HT-29 (cell line): Measurements from ENCODE around the gene ZNFX1. TPM values are rescaled to one million over a fixed set of nuclear protein-coding genes. Genes with fewer than 3 reads are reported as not detected.
"Not testable (repeated sequence)": the region's sequence is repeated elsewhere in the genome, so short reads cannot be mapped to it uniquely, and the experiment has no call there.

Experiments used
- DNase-seq: peaks from one replicate; pipeline ENCODE4 v3.0.0-alpha.2; 2015; ENCODE audit warnings: low spot score
- total RNA-seq: library from RNA; depleted of rRNA; stranded (reverse); fragments of >200 nt; shearing (Covaris generic); gene quantifications from 2 replicates; pipeline ENCODE4 v1.2.3, GENCODE V29; 2014; rRNA removed

Gene ZNFX1
- total RNA-seq, result 26.3 and 30.5 TPM in 2 replicates

DNA sequence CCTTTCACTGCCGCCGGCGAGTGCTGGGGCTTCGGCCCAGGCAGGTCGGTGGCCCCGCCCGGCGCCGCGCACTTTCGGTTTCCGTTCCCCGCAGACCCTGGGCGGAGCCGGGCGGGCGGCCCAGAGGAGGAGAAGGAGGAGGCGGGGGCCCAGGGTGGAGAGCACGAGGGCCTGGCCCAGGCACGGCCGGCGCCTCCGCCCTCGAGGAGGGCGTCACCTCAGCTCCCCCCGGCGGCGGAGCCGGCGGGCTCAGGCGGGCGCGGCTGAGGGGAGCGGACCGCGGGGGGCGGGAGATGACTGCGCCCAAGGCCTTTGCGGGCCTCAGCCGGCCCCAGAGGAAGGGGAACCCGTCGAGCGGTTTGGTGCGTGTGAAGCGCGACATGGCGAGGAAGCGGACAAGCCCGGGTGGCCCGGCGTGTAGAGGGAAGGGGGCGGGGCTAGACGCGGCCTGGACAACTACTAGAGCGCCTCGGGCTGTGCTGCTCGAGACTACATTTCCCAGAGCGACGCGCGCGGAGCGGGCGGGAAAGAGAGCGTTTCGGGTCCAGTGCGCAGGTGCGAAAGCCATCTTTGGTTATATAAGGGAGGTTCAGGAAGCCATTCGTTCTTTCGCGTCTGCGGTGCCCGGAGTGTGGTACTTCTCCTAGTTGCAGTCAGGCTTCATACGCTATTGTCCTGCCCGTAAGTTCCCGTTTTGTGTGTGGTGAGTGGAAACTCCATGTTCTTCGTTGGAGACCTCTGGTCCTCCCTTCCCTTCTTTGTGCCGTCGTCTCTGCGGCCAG is at the start of gene ZNFX1:
TSS of gene ZNFX1 (minus strand) at position 22 of the 782 bp plus-strand sequence. CDS start 2,218 bp downstream, outside the sequence.
- DNase-seq, result peak; percentile 100

DNA sequence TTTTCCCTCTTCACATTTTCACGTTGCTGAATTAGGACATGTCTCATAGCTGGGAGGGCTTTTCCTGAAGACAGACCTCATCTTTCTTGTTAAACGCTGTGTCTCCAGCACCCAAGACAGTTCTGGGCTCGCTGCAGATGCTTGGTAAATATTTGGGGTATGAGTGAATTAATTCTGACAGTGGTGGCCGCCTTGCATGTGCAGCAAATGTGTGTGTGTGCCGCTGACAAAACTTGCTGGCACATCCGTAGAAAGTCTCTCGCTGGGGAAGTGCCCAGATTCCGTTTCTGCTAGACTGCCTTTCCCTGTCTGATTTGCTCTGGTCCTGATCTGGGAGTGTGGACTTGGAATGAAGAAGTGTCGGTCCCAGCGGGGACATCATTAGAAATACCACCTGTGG is 48.2 kb upstream of the ZNFX1 start:
- DNase-seq, result no peak

DNA sequence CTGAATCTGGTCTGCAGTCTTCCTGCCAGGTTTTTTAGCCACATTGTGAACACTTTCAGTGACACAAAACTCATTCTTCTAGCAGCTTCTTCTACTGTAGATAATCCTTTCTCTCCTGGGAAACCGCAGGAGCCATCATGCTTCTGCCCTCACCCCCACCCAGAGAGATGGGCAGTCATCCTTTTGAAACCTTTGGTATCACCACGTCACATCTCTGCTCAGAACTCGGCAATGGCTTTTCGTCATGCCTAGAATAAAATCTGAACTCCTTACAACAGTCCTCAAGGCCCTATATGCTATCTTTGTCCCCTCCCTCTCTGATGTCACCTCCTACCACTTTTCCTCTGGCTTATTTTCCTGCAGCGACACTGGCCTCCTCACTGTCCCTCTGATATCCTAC is 46.4 kb upstream of the ZNFX1 start:
- no peak for DNase-seq

- DNase-seq, result peak; percentile 74
Measured at GRCh38 chr20:49323622-49324238, 45.9 kb upstream of the ZNFX1 start.

DNA sequence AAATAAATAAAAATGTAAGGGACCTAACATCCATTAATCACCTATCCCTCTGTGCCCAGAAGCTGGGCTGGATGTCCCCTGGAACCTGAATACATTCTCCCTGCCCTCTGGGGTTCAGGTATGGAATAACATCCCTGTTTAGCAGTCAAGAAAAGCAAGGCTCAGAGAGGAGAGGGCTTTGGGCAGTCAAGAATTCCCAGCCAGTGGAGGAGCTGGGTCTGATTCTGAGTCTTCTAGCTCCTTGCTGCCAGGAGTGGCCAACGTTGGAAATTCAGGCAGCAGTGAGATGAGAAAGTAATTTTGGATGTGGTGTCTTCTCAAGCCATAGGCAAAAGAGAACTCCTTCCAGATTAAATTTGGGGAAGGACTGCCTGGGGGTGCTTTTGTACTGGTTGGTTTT is 42.6 kb upstream of the ZNFX1 start:
- peak; percentile 91 for DNase-seq

- no peak for DNase-seq
Measured at GRCh38 chr20:49319208-49319809, 41.5 kb upstream of the ZNFX1 start.

- DNase-seq, result no peak
Measured at GRCh38 chr20:49318430-49319207, 40.8 kb upstream of the ZNFX1 start.

DNA sequence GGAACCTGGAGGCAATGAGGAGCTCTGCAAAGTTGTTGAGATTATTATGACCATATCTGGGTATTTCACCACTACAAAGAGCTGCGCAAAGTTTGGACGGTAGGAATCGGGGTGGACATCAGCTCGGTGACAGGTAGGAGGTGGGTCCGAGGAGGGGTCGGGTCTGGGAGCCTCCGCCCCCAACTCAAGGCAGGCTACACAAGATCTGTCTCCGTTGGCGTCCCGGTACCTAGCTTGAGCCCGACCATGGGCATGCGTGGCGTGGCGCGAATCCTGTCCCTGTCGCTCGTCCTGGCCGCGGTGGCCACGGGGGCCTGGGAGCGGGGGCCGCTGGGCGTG is 40.2 kb upstream of the ZNFX1 start:
- no peak for DNase-seq

DNA sequence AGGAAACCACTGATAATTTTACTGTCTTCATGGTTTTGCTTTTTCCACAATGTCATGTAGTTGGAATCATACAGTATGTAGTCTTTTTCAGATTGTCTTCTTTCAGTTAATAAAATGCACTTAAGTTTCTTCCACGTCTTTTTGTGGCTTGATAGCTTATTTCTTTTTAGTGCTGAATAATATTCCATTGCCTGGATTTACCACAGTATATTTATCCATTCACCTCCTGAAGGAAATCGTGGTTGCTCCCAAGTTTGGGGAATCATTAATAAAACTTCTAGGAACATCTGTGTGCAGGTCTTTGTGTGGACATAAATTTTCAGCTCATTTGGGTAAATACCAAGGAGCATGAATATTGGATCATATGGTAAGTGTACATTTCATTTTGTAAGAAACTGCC is 38.8 kb upstream of the ZNFX1 start:
- DNase-seq, result no peak

- no peak for DNase-seq
Measured at GRCh38 chr20:49315580-49315979, 37.7 kb upstream of the ZNFX1 start.

- not testable (repeated sequence) for DNase-seq
Measured at GRCh38 chr20:49314052-49314451, 36.2 kb upstream of the ZNFX1 start.

GRCh38 chr20:49313283-49313682 is 35.4 kb upstream of the ZNFX1 start:
- no peak for DNase-seq

DNA sequence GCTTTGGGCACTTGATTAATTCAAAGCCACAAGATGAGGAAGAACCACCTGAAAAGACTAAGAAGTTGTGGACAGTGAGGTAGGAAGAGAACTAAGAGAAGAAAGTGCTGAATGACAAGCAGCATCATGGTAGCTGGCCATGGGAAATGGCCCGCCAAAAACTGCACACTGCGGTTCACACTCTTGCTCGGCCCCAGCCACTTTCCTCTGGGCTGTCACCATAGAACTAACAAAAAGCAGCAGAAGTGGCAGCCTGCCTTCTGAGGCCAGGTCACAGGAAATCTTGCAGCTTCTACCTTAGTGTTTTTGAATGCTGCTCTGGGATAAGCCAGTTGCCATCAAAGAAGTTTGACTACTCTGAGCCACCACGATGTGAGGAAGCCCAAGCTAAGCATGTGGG is 34.8 kb upstream of the ZNFX1 start:
- DNase-seq, result no peak

DNA sequence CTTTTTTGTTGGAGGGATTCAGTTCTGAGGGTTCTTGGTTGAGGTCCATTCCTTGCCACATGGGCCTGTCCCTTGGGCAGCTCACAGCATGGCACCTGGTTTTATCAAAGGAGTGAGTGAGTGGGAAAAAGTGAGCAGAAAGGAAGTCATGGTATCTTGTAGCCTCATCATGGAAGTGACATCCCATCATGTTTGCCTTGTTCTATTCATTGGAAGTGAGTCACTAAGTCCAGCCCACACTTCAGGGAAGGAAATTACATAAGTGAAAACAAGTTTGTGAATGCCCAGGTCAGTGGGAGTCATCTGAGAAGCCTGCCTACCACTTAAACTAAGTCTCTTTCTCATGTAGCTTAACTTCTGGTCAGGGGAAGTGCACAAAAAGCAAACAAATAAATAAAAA is 32.8 kb upstream of the ZNFX1 start:
- DNase-seq, result no peak

- no peak for DNase-seq
Measured at GRCh38 chr20:49308875-49309274, 31.0 kb upstream of the ZNFX1 start.

DNA sequence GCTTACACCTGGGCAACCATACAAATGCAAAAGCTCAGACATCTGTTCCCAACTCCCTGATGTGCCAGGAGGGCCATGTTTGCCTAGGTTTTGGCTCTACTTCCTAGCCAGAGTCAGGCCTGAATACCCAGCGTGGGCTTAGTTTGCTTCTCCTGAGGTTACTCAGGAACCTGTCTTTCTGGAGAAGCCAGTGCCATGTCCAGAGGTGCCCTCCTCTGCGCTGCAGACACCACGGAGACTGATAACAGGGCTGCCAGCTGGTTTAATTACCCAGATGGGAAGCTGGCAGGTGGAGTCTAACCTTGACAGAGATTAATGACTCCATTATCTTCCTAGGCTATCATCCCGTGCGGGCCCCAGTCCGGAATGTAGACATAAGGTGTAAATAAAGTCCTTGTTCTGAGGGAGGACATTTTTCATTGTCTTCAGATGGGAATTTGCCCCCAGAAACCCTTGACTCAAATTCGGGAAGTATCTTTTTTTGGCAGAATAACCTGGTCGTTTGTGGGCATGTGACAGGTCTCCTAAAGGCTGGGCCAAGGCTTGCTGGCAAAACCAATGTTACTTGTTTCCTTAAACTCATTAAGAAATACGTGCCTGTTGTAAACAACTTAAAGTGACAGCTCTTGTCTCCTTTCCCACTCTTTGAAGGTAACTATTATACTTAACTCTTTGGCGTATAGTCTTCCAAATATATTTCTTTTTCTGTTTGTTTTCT is 29.2 kb upstream of the ZNFX1 start:
- peak; percentile 21 for DNase-seq

DNA sequence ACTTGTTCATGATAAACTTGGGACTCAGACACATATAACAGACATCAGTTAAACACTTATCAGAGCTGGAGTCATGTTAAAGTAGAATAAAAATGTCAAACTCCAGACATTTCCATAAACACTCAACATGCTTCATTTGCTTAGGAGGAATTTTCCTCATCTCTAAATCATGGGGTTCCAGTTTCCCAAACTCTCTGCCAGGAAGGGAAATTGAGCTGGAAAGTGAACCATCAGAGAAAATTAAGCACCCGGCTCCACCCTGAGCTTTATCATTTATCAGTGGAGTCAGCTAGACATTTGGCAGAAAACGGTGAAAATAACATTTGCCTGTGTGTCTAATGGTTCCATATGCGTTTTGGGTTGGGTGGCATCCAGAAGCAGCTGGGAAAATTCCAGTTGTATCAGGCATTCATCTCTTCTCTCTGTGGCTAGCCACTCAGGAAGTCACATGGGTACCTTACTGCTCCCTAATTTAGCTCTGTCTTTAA is 25.3 kb upstream of the ZNFX1 start:
- no peak for DNase-seq

DNA sequence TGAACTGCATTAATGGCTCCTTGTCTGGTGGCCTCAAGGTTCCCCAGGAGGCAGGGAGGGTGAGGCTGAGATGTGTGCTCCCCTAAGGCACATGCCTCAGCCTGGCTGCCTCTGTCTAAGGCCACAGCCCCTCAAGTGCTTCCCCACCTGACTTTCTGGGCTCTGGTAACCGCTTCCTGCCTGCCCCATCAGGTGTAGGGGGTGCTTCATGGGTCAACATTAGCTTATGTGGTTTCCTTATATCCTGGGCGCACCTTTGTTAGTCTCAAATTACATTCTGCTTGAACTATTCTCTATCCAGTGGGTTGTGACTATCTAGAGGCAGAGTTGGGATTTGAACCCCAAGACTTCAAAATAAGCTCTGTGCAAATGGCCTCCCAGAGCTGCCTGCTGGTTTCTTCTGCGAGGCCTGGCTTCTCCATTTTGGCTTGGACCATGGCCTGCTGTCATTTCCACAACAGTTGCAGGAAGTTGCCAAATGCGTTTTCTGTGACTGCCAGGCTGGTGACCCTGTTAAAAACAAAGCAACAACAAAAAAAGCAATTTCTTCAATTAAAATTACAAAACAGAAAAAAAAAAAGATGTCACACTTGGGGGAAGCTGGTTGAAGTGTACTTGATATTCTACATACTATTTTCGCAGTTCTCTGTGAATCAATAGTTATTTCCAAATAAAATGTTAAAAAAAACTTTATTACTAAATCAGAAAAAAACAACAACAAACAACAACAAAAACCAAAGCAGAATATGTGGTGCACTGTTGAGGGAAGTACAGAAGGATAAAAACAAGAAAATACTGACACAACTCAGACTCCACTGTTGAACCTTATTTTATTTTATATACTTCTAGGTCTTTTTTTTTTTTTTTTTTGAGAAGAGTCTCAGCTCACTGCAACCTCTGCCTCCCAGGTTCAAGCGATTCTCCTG is 20.0 kb upstream of the ZNFX1 start:
- DNase-seq, result no peak

DNA sequence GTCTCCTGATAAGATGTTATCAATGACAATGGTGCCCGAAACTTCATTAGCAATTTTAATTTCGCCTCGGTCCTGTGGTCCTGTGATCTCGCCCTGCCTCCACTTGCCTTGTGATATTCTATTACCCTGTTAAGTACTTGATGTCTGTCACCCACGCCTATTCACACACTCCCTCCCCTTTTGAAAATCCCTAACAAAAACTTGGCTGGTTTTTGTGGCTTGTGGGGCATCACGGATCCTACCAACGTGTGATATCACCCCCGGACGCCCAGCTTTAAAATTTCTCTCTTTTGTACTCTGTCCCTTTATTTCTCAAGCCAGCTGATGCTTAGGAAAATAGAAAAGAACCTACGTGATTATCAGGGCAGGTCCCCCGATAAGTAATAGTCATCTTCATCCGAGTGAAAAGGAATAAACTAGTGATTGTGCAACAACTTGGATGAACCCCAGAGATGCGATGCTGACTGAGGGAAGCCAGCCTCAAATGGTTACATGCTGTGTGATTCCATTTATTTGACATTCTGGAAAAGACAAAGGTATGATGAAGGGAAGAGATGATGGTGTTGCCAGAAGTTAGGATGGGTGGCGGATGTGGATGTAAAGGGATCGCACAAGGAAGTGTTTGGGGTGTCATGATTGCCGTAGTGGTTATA is 16.3 kb upstream of the ZNFX1 start:
- not testable (repeated sequence) for DNase-seq

GRCh38 chr20:49293122-49293521 is 15.3 kb upstream of the ZNFX1 start:
- DNase-seq, result no peak
